HepG2 (cell line): ENCODE results near the gene POLR2H. TPM values are rescaled to one million over a fixed set of nuclear protein-coding genes. Genes with fewer than 3 reads are reported as not detected.

Experiments used
- ETV5 ChIP-seq: IDR thresholded peaks from 2 replicates; pipeline ENCODE4 v1.6.1; 2018; ENCODE audit warnings: missing biosample characterization, missing genetic modification reagents, inconsistent platforms, borderline replicate concordance
- NR2F6 ChIP-seq, 2 experiments: IDR thresholded peaks; 2 replicates each; pipeline ENCODE4 v1.6.1; 2016; ENCODE audit warnings: antibody characterized with exemption in 1 of 2, mild to moderate bottlenecking in 1 of 2
- PHB2 ChIP-seq: fragments of 450-650 bp; IDR thresholded peaks from 2 replicates; pipeline ENCODE4 v1.6.1; 2018; ENCODE audit not compliant: partially characterized antibody
- POLR2A ChIP-seq, 2 experiments: IDR thresholded peaks; 2 replicates each; pipeline ENCODE4 v1.6.1; 2011; ENCODE audit warnings: low read depth in 2 of 2, low read length in 2 of 2, mild to moderate bottlenecking in 1 of 2, moderate library complexity in 1 of 2; ENCODE audit not compliant: insufficient read depth in 1 of 2
- SAFB2 ChIP-seq: sonication (generic); formaldehyde crosslinking; IDR thresholded peaks from 2 replicates; pipeline ENCODE4 v1.5.1; 2020; ENCODE audit warnings: missing genetic modification reagents, low read depth, mild to moderate bottlenecking, borderline replicate concordance
- SP140L ChIP-seq: sonication (generic); formaldehyde crosslinking; IDR thresholded peaks from 2 replicates; pipeline ENCODE4 v1.4.0; 2020; ENCODE audit warnings: missing genetic modification reagents, borderline replicate concordance
- STAG1 ChIP-seq: sonication (generic); formaldehyde crosslinking; IDR thresholded peaks from 2 replicates; pipeline ENCODE4 v1.4.0; 2020; ENCODE audit warnings: missing genetic modification reagents
- TGIF2 ChIP-seq: IDR thresholded peaks from 2 replicates; pipeline ENCODE4 v1.6.1; 2016; ENCODE audit warnings: control low read depth, missing compliant biosample characterization
- ZFP37 ChIP-seq: sonication (generic); formaldehyde crosslinking; IDR thresholded peaks from 2 replicates; pipeline ENCODE4 v1.4.0; 2020; ENCODE audit warnings: missing genetic modification reagents, borderline replicate concordance
- ZMYM4 ChIP-seq: sonication (generic); formaldehyde crosslinking; IDR thresholded peaks from 2 replicates; pipeline ENCODE4 v1.8.1; 2023; ENCODE audit warnings: mild to moderate bottlenecking, missing genetic modification reagents
- ZNF44 ChIP-seq: sonication (generic); formaldehyde crosslinking; IDR thresholded peaks from 2 replicates; pipeline ENCODE4 v1.5.1; 2020; ENCODE audit warnings: mild to moderate bottlenecking, missing genetic modification reagents
- polyA plus RNA-seq, 8 experiments: library from polyadenylated mRNA; depleted of rRNA in 3 of 8; stranded (reverse) in 7 of 8; unstranded in 1 of 8; fragments of >200 nt; fragmentation: Illumina TruSeq in 4 of 8; extraction: Trizol in 4 of 8; gene quantifications; 2 replicates each; pipeline versions ENCODE4 v1.2.1 to v1.2.3, GENCODE V29; 2011 to 2016; ENCODE audit warnings: low read depth in 4 of 8, missing spikeins in 1 of 8, mixed read lengths in 1 of 8; ENCODE audit not compliant: insufficient read depth in 1 of 8
- total RNA-seq, 5 experiments: library from RNA; depleted of rRNA; stranded (reverse); fragments of >200 nt; fragmentation: Illumina TruSeq; extraction: Trizol; gene quantifications; 2 replicates each; pipeline ENCODE4 v1.2.3, GENCODE V29; 2016; ENCODE audit warnings: low read depth in 1 of 5
- TF ChIP-seq, protein P1 (sequence below): sonication (generic); formaldehyde crosslinking; IDR thresholded peaks from 2 replicates; pipeline ENCODE4 v1.4.0; 2020; ENCODE audit warnings: missing genetic modification reagents
- TF ChIP-seq, protein P2 (sequence below): IDR thresholded peaks from 2 replicates; pipeline ENCODE4 v1.6.1; 2016; ENCODE audit warnings: missing genetic modification reagents, missing compliant biosample characterization
- TF ChIP-seq, protein P3 (sequence below): IDR thresholded peaks from 2 replicates; pipeline ENCODE4 v1.6.1; 2016; ENCODE audit warnings: low read depth
- TF ChIP-seq, protein P4 (sequence below): sonication (generic); formaldehyde crosslinking; IDR thresholded peaks from 2 replicates; pipeline ENCODE4 v1.4.0; 2020; ENCODE audit warnings: missing genetic modification reagents, low read depth, mild to moderate bottlenecking, borderline replicate concordance
- TF ChIP-seq, protein P5 (sequence below): sonication (generic); formaldehyde crosslinking; conservative IDR thresholded peaks from 2 replicates; pipeline ENCODE4 v1.4.0; 2020; ENCODE audit warnings: missing genetic modification reagents
- TF ChIP-seq, protein P6 (sequence below): sonication (generic); formaldehyde crosslinking; IDR thresholded peaks from 2 replicates; pipeline ENCODE4 v1.5.0; 2020; ENCODE audit warnings: mild to moderate bottlenecking, missing genetic modification reagents, borderline replicate concordance

Gene POLR2H
- total and polyA plus RNA-seq, 2 of the 13 experiments (the other 11 are each of a cell fraction or from before 2014, with no cell fraction given), result 118 to 194 TPM

DNA sequence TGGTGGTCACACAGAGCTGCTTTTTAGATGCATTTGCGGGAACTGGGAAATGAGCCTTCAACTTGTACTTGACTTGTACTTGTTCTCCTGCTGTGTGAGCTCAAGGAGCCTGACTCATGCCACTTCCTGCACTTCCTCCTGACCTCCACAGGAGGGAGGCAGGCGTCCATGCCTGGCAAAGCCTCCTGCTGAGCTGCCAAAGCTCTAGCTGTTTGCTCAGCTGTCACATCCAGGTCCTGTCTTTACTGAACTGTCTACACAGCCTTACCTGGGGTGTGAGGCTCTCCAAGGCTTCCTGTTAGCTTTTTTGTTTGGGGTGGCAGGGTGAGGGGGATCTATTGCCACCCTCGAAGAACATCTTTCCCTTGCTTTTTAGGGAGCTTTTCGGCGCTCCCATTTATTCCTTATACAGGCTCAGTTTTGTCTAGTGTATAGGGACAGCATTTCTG, 10.1 kb downstream of the POLR2H start (continued):
- TF ChIP-seq NR2F6 (IDR thresholded peaks at IDR 0.05) (no peak; the same call in 1 of the 2 replicates), NR2F6 (CRISPR knock-in tag; IDR thresholded peaks at IDR 0.05) (peak; percentile 54; the same call in 1 of the 2 replicates), ZNF44 (CRISPR knock-in tag) (no peak), ZMYM4 (0 out of 2 replicates have a peak, but pooled peaks have one; percentile 12), POLR2A (IDR thresholded peaks at IDR 0.05; ENCODE audit: insufficient read depth in 1 of 2, low read depth in 2 of 2, low read length in 2 of 2) (peak in 1 of 2 experiments; percentile 49; a peak in 1 of 4 replicates), STAG1 (CRISPR knock-in tag) (peak; percentile 98), PHB2 (no peak), ETV5 (CRISPR knock-in tag) (peak; percentile 50; the same call in 1 of the 2 replicates), ZFP37 (CRISPR knock-in tag) (peak; percentile 48; the same call in 1 of the 2 replicates), TGIF2 (CRISPR knock-in tag) (peak; percentile 91), SP140L (CRISPR knock-in tag) (no peak), SAFB2 (no peak)
- TF ChIP-seq, protein P1, sequence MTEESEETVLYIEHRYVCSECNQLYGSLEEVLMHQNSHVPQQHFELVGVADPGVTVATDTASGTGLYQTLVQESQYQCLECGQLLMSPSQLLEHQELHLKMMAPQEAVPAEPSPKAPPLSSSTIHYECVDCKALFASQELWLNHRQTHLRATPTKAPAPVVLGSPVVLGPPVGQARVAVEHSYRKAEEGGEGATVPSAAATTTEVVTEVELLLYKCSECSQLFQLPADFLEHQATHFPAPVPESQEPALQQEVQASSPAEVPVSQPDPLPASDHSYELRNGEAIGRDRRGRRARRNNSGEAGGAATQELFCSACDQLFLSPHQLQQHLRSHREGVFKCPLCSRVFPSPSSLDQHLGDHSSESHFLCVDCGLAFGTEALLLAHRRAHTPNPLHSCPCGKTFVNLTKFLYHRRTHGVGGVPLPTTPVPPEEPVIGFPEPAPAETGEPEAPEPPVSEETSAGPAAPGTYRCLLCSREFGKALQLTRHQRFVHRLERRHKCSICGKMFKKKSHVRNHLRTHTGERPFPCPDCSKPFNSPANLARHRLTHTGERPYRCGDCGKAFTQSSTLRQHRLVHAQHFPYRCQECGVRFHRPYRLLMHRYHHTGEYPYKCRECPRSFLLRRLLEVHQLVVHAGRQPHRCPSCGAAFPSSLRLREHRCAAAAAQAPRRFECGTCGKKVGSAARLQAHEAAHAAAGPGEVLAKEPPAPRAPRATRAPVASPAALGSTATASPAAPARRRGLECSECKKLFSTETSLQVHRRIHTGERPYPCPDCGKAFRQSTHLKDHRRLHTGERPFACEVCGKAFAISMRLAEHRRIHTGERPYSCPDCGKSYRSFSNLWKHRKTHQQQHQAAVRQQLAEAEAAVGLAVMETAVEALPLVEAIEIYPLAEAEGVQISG (CRISPR knock-in tag), result peak; percentile 57; the same call in 1 of the 2 replicates
- TF ChIP-seq, protein P2, sequence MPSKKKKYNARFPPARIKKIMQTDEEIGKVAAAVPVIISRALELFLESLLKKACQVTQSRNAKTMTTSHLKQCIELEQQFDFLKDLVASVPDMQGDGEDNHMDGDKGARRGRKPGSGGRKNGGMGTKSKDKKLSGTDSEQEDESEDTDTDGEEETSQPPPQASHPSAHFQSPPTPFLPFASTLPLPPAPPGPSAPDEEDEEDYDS (CRISPR knock-in tag), result 0 out of 2 replicates have a peak, but pooled peaks have one; percentile 31
- TF ChIP-seq, protein P3, sequence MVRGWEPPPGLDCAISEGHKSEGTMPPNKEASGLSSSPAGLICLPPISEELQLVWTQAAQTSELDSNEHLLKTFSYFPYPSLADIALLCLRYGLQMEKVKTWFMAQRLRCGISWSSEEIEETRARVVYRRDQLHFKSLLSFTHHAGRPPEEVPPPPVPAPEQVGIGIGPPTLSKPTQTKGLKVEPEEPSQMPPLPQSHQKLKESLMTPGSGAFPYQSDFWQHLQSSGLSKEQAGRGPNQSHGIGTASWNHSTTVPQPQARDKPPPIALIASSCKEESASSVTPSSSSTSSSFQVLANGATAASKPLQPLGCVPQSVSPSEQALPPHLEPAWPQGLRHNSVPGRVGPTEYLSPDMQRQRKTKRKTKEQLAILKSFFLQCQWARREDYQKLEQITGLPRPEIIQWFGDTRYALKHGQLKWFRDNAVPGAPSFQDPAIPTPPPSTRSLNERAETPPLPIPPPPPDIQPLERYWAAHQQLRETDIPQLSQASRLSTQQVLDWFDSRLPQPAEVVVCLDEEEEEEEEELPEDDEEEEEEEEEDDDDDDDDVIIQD (CRISPR knock-in tag), result no peak
- TF ChIP-seq, protein P4, sequence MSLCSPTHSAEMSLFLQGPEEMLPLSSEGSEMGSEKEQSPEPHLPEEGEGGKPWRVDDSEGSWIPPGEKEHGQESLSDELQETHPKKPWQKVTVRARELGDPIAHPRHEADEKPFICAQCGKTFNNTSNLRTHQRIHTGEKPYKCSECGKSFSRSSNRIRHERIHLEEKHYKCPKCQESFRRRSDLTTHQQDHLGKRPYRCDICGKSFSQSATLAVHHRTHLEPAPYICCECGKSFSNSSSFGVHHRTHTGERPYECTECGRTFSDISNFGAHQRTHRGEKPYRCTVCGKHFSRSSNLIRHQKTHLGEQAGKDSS, result peak; percentile 25; the same call in 1 of the 2 replicates
- TF ChIP-seq, protein P5, sequence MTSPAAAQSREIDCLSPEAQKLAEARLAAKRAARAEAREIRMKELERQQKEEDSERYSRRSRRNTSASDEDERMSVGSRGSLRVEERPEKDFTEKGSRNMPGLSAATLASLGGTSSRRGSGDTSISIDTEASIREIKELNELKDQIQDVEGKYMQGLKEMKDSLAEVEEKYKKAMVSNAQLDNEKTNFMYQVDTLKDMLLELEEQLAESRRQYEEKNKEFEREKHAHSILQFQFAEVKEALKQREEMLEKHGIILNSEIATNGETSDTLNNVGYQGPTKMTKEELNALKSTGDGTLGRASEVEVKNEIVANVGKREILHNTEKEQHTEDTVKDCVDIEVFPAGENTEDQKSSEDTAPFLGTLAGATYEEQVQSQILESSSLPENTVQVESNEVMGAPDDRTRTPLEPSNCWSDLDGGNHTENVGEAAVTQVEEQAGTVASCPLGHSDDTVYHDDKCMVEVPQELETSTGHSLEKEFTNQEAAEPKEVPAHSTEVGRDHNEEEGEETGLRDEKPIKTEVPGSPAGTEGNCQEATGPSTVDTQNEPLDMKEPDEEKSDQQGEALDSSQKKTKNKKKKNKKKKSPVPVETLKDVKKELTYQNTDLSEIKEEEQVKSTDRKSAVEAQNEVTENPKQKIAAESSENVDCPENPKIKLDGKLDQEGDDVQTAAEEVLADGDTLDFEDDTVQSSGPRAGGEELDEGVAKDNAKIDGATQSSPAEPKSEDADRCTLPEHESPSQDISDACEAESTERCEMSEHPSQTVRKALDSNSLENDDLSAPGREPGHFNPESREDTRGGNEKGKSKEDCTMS (CRISPR knock-in tag), result no peak
- TF ChIP-seq, protein P6, sequence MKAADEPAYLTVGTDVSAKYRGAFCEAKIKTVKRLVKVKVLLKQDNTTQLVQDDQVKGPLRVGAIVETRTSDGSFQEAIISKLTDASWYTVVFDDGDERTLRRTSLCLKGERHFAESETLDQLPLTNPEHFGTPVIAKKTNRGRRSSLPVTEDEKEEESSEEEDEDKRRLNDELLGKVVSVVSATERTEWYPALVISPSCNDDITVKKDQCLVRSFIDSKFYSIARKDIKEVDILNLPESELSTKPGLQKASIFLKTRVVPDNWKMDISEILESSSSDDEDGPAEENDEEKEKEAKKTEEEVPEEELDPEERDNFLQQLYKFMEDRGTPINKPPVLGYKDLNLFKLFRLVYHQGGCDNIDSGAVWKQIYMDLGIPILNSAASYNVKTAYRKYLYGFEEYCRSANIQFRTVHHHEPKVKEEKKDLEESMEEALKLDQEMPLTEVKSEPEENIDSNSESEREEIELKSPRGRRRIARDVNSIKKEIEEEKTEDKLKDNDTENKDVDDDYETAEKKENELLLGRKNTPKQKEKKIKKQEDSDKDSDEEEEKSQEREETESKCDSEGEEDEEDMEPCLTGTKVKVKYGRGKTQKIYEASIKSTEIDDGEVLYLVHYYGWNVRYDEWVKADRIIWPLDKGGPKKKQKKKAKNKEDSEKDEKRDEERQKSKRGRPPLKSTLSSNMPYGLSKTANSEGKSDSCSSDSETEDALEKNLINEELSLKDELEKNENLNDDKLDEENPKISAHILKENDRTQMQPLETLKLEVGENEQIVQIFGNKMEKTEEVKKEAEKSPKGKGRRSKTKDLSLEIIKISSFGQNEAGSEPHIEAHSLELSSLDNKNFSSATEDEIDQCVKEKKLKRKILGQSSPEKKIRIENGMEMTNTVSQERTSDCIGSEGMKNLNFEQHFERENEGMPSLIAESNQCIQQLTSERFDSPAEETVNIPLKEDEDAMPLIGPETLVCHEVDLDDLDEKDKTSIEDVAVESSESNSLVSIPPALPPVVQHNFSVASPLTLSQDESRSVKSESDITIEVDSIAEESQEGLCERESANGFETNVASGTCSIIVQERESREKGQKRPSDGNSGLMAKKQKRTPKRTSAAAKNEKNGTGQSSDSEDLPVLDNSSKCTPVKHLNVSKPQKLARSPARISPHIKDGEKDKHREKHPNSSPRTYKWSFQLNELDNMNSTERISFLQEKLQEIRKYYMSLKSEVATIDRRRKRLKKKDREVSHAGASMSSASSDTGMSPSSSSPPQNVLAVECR (CRISPR knock-in tag), result peak; percentile 68
